ENCODE data around the gene SLC38A3.

The SLC38A3 gene

DNA sequence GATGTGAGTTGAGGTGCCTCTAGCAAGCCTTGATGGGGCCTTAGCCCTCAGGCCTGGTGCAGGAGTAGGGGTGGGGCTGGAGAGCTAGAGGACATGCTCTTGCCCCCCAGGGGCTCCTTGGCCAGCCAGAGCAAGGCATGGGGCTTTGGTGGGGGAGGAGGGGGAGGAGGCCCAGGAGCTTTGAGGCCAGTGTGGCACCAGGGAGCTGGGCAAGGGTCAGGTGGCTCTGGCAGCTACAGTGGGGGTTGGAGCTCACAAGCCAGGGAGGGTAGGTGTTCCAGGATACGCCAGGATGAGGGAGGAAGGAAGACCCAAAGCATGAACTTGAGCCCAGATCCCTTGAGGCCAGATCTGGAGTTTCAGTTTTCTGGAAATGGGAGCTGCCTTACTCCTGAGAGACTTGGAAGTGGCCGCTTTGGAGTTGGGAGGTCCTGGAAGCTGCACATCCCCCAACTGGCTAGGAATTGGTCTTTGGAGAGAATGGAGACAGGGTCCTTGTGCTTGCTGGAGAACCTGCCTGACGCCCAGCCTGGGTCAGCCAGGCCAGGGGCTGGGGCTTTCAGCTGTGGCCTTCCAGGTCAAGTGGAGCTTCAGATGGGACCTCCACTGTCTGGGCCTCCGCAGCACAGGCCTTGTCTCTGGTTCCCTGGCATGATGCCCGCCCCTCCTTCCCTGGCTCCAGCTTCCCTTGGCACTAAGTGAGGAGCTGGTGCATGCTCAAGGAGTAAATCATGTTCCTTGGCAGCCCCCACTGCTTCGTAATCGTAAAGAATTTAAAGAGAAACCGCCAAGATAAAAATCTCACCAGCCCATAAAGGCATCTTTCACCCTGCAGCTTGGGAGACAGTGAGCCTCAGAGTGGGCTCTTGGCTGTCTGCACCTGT is 41.3 kb upstream of the SLC38A3 start:
- no peak for DNase-seq
- H3K9me3 ChIP-seq (ENCODE audit: control insufficient read depth, low read length) = no peaks in the 10 kb centered on the region
- no peak overlapping the region for H3K4me3 ChIP-seq (ENCODE audit: insufficient read depth, low read depth, low read length, poor library complexity, severe bottlenecking)
- no peaks in the 10 kb centered on the region for H3K27me3 ChIP-seq (replicated peaks; ENCODE audit: control insufficient read depth, insufficient read depth, low read length, poor library complexity, severe bottlenecking)
- H3K36me3 ChIP-seq (ENCODE audit: control insufficient read depth, insufficient read depth, low read length) = no peaks in the 10 kb centered on the region
- H3K27ac ChIP-seq (ENCODE audit: insufficient read depth, low read length, poor library complexity, severe bottlenecking) = no peak overlapping the region
- H3K4me1 ChIP-seq (ENCODE audit: control insufficient read depth, insufficient read depth, low read length, poor library complexity, severe bottlenecking) = no peaks in the 10 kb centered on the region

DNA sequence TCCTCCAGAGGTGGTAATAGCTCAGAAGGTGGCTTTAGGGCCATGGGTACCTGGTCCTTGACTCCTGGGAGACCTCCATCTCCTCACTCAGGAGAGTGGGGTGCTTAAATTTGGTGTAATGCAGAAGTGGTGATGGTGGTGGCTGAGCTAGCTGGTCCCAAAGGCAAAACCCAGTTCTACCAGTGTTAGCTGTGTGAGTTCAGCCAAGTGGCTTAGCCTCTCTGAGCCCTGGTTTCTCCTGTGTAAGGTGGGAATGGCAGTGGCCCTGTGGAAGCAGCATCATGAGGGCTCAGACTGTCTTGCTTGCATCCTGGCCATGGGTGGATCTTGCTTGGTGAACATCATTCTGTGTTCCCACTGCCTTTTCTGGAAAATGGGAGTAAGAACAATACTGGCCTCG is 40.6 kb upstream of the SLC38A3 start:
- no peaks in the 10 kb centered on the region for H3K36me3 ChIP-seq (ENCODE audit: control insufficient read depth, insufficient read depth, low read length)
- H3K4me1 ChIP-seq (ENCODE audit: control insufficient read depth, insufficient read depth, low read length, poor library complexity, severe bottlenecking) = no peaks in the 10 kb centered on the region
- no peaks in the 10 kb centered on the region for H3K27me3 ChIP-seq (replicated peaks; ENCODE audit: control insufficient read depth, insufficient read depth, low read length, poor library complexity, severe bottlenecking)
- H3K4me3 ChIP-seq (ENCODE audit: insufficient read depth, low read depth, low read length, poor library complexity, severe bottlenecking) = no peak overlapping the region
- H3K9me3 ChIP-seq (ENCODE audit: control insufficient read depth, low read length) = no peaks in the 10 kb centered on the region
- H3K27ac ChIP-seq (ENCODE audit: insufficient read depth, low read length, poor library complexity, severe bottlenecking) = no peak overlapping the region
- DNase-seq = no peak

DNA sequence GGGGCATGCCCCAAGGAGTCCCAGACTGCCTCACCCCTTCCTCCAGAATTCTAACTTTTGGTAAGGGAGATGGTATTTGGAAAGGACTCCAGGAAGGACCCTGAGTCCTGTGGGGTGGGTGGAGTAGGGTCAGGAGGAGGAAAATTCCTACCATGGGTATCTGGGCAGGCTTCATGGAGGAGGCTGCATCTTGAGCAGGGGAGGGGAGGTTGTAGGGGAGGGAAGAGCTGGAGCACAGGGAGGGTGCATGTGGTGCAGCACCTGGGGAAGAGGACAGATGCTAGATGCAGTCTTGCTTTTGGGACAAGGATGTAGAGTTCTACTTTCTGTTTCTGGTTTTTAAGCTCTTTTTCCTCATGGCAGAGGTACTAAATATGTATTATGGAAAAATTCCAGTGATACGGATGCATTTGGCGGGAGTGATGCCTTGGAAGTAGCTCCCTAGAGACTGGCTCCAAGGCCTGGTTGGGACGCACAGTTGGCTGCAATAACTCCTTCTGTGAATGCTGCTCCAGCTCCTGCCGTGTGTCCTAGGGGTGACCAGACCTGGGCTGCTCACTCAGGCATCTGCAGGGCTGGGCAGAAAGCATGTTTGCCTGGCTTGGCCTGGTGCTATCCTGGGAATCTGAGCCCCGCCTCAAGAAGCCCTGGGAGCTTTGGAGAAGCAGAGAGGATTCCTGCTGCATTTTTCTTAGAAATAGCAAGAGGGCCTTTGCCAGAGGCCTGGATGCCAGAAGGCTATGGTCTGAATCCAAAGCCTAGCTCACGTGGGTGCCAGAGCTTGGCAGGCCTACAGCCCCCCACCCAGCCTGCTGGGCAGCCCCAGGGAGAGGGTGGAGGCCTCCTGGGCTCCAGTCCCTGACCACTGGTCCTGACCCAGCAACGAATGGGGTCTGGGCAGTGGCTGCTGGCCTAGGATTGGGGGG is 39.8 kb upstream of the SLC38A3 start:
- no peak for DNase-seq
- no peak overlapping the region for H3K27ac ChIP-seq (ENCODE audit: insufficient read depth, low read length, poor library complexity, severe bottlenecking)
- no peaks in the 10 kb centered on the region for H3K4me1 ChIP-seq (ENCODE audit: control insufficient read depth, insufficient read depth, low read length, poor library complexity, severe bottlenecking)
- H3K4me3 ChIP-seq (ENCODE audit: insufficient read depth, low read depth, low read length, poor library complexity, severe bottlenecking) = no peak overlapping the region
- H3K27me3 ChIP-seq (replicated peaks; ENCODE audit: control insufficient read depth, insufficient read depth, low read length, poor library complexity, severe bottlenecking) = no peaks in the 10 kb centered on the region
- H3K36me3 ChIP-seq (ENCODE audit: control insufficient read depth, insufficient read depth, low read length) = no peaks in the 10 kb centered on the region
- H3K9me3 ChIP-seq (ENCODE audit: control insufficient read depth, low read length) = no peaks in the 10 kb centered on the region

DNA sequence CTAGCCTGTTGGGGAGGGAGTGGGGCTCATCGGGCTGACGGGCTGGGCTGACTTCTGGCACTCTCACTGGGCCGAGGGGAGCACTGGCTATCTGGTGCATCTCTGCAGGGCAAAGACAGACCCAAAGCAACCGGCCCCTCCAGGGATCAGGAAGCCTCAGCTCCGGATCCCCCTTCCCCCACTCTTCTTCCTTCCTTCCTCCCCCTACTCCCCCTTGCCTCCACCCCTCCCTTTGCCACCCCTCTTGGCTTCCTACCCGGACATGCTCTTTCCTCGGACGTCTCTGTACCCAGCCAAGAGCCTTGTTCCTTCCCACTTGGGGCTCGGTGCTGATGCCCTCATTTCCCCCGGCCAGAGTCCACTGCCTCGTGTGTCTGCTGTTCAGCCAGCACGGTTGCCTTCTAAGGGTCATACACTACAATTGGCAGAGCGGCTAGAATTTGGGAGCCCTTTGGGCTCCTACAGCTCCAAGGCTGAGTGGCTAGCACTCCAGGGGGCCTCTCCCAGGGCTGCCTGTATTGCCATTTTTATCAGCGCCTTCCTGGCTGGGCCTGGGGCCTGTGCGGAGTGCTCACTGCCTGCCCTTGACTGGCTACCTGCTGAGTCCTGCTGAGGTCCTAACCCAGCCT is 39.0 kb upstream of the SLC38A3 start:
- H3K4me1 ChIP-seq (ENCODE audit: control insufficient read depth, insufficient read depth, low read length, poor library complexity, severe bottlenecking) = no peaks in the 10 kb centered on the region
- no peaks in the 10 kb centered on the region for H3K36me3 ChIP-seq (ENCODE audit: control insufficient read depth, insufficient read depth, low read length)

DNA sequence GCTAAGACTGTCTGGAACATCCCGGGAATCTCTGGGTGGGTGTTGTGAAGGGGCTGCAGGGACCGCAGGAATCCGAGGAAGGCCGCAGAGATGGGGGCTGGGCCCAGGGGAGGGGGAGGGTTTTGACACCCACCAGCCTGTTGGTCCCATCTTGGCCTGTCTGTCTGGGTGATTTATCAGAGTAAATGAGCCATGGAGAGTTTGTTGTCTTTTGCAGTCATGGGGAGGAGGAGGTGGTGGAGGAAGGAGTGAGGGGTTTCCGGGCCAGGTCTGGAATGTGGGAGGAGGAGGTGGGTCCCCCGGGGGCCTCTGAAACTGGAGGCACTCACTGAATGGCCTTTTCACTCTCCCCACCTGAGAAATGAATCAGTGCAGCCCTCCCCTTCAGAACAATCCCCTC is 38.5 kb upstream of the SLC38A3 start:
- no peaks in the 10 kb centered on the region for H3K4me1 ChIP-seq (ENCODE audit: control insufficient read depth, insufficient read depth, low read length, poor library complexity, severe bottlenecking)
- no peak for DNase-seq

More for the DNA sequence above, 39.0 kb upstream of the SLC38A3 start:
- Histone ChIP-seq H3K4me3 (ENCODE audit: insufficient read depth, low read depth, low read length, poor library complexity, severe bottlenecking) (no peak overlapping the region), H3K27ac (ENCODE audit: insufficient read depth, low read length, poor library complexity, severe bottlenecking) (no peak overlapping the region), H3K27me3 (replicated peaks; ENCODE audit: control insufficient read depth, insufficient read depth, low read length, poor library complexity, severe bottlenecking) (no peaks in the 10 kb centered on the region), H3K9me3 (ENCODE audit: control insufficient read depth, low read length) (no peaks in the 10 kb centered on the region)
- no peak for DNase-seq

DNA sequence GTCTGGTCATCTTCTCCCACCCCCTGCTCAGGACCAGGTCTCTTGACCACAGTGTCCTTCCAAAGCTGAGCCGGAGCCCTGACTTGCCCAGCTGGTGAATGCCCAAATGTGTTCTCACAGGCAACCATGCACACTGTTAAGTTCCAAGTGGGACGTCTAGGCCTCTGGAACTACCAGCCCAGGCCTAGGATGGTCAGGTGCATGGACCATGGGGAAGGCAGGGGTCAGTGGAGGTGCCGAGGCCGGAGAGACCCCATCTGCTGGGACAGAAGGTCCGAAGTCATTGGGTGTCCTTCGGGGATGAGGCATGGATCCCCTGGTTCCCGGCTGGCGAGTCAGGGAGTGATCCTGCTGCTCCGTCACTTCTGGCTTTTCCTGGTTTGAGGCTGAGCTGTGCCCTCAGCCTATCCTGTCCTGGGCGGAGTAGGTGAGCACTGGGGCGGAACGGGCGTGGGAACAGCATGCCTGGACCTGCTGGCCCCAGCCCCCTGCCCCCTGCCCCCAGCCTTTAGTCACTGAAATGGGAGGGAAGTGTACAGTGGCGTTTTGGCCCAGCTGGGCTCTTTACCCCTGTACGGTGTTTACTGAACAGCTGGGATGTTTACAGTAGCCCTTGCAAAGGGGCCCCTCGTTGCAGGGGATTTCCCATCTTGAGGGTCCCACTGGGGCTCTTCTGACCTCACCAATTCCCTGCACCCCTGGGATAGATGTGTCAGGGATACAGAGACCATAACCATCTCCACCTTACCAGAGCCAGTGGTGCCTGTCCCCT is 37.8 kb upstream of the SLC38A3 start:
- no peaks in the 10 kb centered on the region for H3K4me1 ChIP-seq (ENCODE audit: control insufficient read depth, insufficient read depth, low read length, poor library complexity, severe bottlenecking)
- no peaks in the 10 kb centered on the region for H3K9me3 ChIP-seq (ENCODE audit: control insufficient read depth, low read length)
- H3K27ac ChIP-seq (ENCODE audit: insufficient read depth, low read length, poor library complexity, severe bottlenecking) = no peak overlapping the region
- no peaks in the 10 kb centered on the region for H3K27me3 ChIP-seq (replicated peaks; ENCODE audit: control insufficient read depth, insufficient read depth, low read length, poor library complexity, severe bottlenecking)
- DNase-seq = no peak
- no peaks in the 10 kb centered on the region for H3K36me3 ChIP-seq (ENCODE audit: control insufficient read depth, insufficient read depth, low read length)
- H3K4me3 ChIP-seq (ENCODE audit: insufficient read depth, low read depth, low read length, poor library complexity, severe bottlenecking) = no peak overlapping the region

More for the DNA sequence above, 38.5 kb upstream of the SLC38A3 start:
- Histone ChIP-seq H3K27me3 (replicated peaks; ENCODE audit: control insufficient read depth, insufficient read depth, low read length, poor library complexity, severe bottlenecking) (no peaks in the 10 kb centered on the region), H3K4me3 (ENCODE audit: insufficient read depth, low read depth, low read length, poor library complexity, severe bottlenecking) (no peak overlapping the region), H3K27ac (ENCODE audit: insufficient read depth, low read length, poor library complexity, severe bottlenecking) (no peak overlapping the region), H3K36me3 (ENCODE audit: control insufficient read depth, insufficient read depth, low read length) (no peaks in the 10 kb centered on the region), H3K9me3 (ENCODE audit: control insufficient read depth, low read length) (no peaks in the 10 kb centered on the region)

DNA sequence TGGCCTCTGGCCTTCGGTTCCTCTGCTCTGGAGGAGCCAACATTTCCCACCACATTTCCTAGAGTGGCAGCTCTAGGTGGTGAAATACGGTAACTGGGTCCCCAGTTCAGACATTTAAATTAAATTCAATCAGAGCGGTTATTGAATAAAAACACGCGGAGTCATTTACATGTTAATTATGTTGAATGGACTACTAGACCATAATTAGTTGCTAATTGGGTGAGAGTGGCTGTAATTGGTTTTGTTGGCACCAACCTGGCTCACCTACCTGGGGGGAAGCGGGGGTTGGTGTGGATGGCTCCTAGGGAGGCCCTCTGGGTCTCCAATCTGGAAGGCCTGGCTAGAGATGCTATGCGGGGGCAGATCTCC is 37.2 kb upstream of the SLC38A3 start:
- Histone ChIP-seq H3K36me3 (ENCODE audit: control insufficient read depth, insufficient read depth, low read length) (no peaks in the 10 kb centered on the region), H3K4me1 (ENCODE audit: control insufficient read depth, insufficient read depth, low read length, poor library complexity, severe bottlenecking) (no peaks in the 10 kb centered on the region), H3K9me3 (ENCODE audit: control insufficient read depth, low read length) (no peaks in the 10 kb centered on the region), H3K27ac (ENCODE audit: insufficient read depth, low read length, poor library complexity, severe bottlenecking) (no peak overlapping the region), H3K27me3 (replicated peaks; ENCODE audit: control insufficient read depth, insufficient read depth, low read length, poor library complexity, severe bottlenecking) (no peaks in the 10 kb centered on the region), H3K4me3 (ENCODE audit: insufficient read depth, low read depth, low read length, poor library complexity, severe bottlenecking) (no peak overlapping the region)
- no peak for DNase-seq

DNA sequence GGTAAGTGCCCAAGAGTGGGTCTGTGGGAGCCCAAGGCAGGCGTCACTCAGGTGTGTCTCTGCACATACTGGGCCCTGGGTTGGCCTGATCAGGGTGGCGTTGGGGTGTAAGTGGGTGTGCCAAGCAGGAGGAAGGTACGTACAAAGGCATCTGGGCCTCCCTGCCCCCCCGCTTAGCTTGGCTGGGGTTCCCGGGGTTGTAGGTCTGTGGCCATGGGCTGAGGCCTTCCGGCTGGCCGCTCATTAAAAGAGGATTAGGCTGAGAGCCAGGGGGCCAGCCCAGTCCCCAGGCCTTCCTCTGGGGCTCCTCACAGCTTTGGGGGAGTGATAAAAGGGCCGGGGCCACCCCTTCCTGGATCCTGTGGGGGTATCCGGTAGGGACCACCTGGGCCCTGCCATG is 36.7 kb upstream of the SLC38A3 start:
- Histone ChIP-seq H3K9me3 (ENCODE audit: control insufficient read depth, low read length) (no peaks in the 10 kb centered on the region), H3K27ac (ENCODE audit: insufficient read depth, low read length, poor library complexity, severe bottlenecking) (no peak overlapping the region), H3K27me3 (replicated peaks; ENCODE audit: control insufficient read depth, insufficient read depth, low read length, poor library complexity, severe bottlenecking) (no peaks in the 10 kb centered on the region), H3K36me3 (ENCODE audit: control insufficient read depth, insufficient read depth, low read length) (no peaks in the 10 kb centered on the region), H3K4me1 (ENCODE audit: control insufficient read depth, insufficient read depth, low read length, poor library complexity, severe bottlenecking) (no peaks in the 10 kb centered on the region), H3K4me3 (ENCODE audit: insufficient read depth, low read depth, low read length, poor library complexity, severe bottlenecking) (no peak overlapping the region)
- no peak for DNase-seq

DNA sequence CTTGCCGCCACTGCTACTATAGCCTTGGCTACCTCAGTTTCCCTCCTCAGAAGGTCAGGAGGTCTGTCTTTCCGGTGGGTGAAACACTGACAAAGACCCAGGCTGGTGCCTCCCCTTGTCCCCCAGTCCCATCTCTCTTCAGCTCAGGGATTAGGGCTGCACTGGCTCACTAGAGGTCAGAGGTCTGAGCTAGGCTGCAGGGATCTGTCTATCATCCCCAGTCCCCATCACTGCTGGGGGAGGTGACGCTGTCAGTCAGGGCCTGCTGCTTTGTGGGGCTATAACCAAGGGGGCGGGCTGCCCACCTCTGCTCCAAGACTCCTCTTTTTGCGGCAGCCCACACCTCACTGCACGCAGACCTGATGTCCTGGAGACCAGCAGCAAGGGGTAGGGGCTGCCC is 36.3 kb upstream of the SLC38A3 start:
- no peak for DNase-seq
- Histone ChIP-seq H3K4me1 (ENCODE audit: control insufficient read depth, insufficient read depth, low read length, poor library complexity, severe bottlenecking) (no peaks in the 10 kb centered on the region), H3K36me3 (ENCODE audit: control insufficient read depth, insufficient read depth, low read length) (no peaks in the 10 kb centered on the region), H3K4me3 (ENCODE audit: insufficient read depth, low read depth, low read length, poor library complexity, severe bottlenecking) (no peak overlapping the region), H3K9me3 (ENCODE audit: control insufficient read depth, low read length) (no peaks in the 10 kb centered on the region), H3K27ac (ENCODE audit: insufficient read depth, low read length, poor library complexity, severe bottlenecking) (no peak overlapping the region), H3K27me3 (replicated peaks; ENCODE audit: control insufficient read depth, insufficient read depth, low read length, poor library complexity, severe bottlenecking) (no peaks in the 10 kb centered on the region)
